ENCODE results near the gene HYAL2.

GRCh38 chr3:50341996-50342650 lies 19.6 kb upstream of the HYAL2 start:
- TF ChIP-seq, protein P1, sequence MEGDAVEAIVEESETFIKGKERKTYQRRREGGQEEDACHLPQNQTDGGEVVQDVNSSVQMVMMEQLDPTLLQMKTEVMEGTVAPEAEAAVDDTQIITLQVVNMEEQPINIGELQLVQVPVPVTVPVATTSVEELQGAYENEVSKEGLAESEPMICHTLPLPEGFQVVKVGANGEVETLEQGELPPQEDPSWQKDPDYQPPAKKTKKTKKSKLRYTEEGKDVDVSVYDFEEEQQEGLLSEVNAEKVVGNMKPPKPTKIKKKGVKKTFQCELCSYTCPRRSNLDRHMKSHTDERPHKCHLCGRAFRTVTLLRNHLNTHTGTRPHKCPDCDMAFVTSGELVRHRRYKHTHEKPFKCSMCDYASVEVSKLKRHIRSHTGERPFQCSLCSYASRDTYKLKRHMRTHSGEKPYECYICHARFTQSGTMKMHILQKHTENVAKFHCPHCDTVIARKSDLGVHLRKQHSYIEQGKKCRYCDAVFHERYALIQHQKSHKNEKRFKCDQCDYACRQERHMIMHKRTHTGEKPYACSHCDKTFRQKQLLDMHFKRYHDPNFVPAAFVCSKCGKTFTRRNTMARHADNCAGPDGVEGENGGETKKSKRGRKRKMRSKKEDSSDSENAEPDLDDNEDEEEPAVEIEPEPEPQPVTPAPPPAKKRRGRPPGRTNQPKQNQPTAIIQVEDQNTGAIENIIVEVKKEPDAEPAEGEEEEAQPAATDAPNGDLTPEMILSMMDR (IDR thresholded peaks at IDR 0.05; ENCODE audit: low read depth, low read length): no peak
- TF ChIP-seq POLR2A (IDR thresholded peaks at IDR 0.05; ENCODE audit: extremely low read depth, insufficient read length) (no peak), MAX (IDR thresholded peaks at IDR 0.05; ENCODE audit: low read depth, low read length) (no peak), MYC (IDR thresholded peaks at IDR 0.05; ENCODE audit: low read depth, low read length) (no peak)

Measured in NB4 (cell line).